ENCODE measurements around the gene TK2. TPM values are rescaled to one million over a fixed set of nuclear protein-coding genes. Genes with fewer than 3 reads are reported as not detected.

TK2 gene
- polyA plus RNA-seq, 3 donors = 29.8 to 38.9 (median 32.4) TPM

DNA sequence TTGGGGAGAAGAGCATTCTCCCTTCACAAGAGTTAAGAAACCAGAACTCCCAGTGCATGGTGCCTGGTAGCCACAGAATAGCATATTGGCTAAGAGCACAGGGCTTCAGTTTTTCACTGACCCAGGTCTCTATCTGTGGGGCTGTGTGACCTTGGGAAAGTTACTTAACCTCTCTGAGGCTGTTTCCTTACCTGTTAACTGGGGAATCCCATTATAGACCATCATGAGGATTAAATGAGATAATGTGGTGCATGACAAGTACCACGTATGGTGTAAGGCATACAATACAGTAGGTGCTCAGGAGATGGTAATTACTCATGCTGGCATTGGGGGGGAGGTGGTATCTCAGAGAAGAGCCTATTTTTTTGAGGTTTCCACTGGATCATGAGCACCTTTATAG is 89.2 kb downstream of the TK2 start:
- Histone ChIP-seq H3K79me2 (ENCODE audit: insufficient read depth, low read length) (no peaks in the 10 kb centered on the region), H3K9me3 (replicated peaks in 1 of 2; ENCODE audit: control insufficient read depth in 1 of 2, insufficient read depth in 1 of 2, low read length in 2 of 2) (no peaks in the 10 kb centered on the region), H3K4me2 (replicated peaks; ENCODE audit: extremely low read depth, low read length, poor library complexity, severe bottlenecking) (no peak overlapping the region), H2AFZ (ENCODE audit: insufficient read depth, low read depth, low read length, poor library complexity, severe bottlenecking) (no peak overlapping the region), H3K9ac (ENCODE audit: insufficient read depth, low read length, poor library complexity, severe bottlenecking) (no peak overlapping the region), H3K36me3 (replicated peaks in 1 of 2; ENCODE audit: control insufficient read depth in 1 of 2, insufficient read depth in 2 of 2, low read length in 2 of 2) (no peaks in the 10 kb centered on the region), H3K27ac (ENCODE audit: low read depth in 1 of 2, low read length in 2 of 2) (no peak overlapping the region), H3K4me3 (replicated peaks in 1 of 3; ENCODE audit: low read depth in 2 of 3, low read length in 3 of 3) (no peak overlapping the region), H4K20me1 (ENCODE audit: insufficient read depth, low read length) (no peaks in the 10 kb centered on the region), H3K27me3 (ENCODE audit: control insufficient read depth in 2 of 2, insufficient read depth in 2 of 2, low read length in 2 of 2) (peaks cover 0 to 3% of the 10 kb centered on the region in 2 donors), H3K4me1 (ENCODE audit: control insufficient read depth in 1 of 2, insufficient read depth in 2 of 2, low read length in 2 of 2) (no peaks in the 10 kb centered on the region)
- Mint-ChIP-seq H3K27me3 (ENCODE audit: low read depth in 3 of 3) (peaks cover 21 to 42% (median 26%) of the 10 kb centered on the region in 3 donors), H3K27ac (peak overlapping the region in 1 of 7 donors; percentile 3), H3K4me3 (no peak overlapping the region), H3K36me3 (no peaks in the 10 kb centered on the region), H3K4me1 (peaks cover 2% of the 10 kb centered on the region), H3K9me3 (no peaks in the 10 kb centered on the region)
- TF ChIP-seq, protein P1, sequence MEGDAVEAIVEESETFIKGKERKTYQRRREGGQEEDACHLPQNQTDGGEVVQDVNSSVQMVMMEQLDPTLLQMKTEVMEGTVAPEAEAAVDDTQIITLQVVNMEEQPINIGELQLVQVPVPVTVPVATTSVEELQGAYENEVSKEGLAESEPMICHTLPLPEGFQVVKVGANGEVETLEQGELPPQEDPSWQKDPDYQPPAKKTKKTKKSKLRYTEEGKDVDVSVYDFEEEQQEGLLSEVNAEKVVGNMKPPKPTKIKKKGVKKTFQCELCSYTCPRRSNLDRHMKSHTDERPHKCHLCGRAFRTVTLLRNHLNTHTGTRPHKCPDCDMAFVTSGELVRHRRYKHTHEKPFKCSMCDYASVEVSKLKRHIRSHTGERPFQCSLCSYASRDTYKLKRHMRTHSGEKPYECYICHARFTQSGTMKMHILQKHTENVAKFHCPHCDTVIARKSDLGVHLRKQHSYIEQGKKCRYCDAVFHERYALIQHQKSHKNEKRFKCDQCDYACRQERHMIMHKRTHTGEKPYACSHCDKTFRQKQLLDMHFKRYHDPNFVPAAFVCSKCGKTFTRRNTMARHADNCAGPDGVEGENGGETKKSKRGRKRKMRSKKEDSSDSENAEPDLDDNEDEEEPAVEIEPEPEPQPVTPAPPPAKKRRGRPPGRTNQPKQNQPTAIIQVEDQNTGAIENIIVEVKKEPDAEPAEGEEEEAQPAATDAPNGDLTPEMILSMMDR (IDR thresholded peaks at IDR 0.05) = no peak
- intact Hi-C loops (cut with micrococcal nuclease) = no loop called here
- WGBS (ENCODE audit: insufficient coverage) = 100% methylated on average over 1 of the region's 1 CpG
- no peak for DNase-seq

GRCh38 chr16:66459878-66460277 is 90.0 kb downstream of the TK2 start:
- Histone ChIP-seq H3K4me1 (ENCODE audit: control insufficient read depth in 1 of 2, insufficient read depth in 2 of 2, low read length in 2 of 2) (no peaks in the 10 kb centered on the region), H4K20me1 (ENCODE audit: insufficient read depth, low read length) (no peaks in the 10 kb centered on the region), H2AFZ (ENCODE audit: insufficient read depth, low read depth, low read length, poor library complexity, severe bottlenecking) (no peak overlapping the region), H3K27ac (ENCODE audit: low read depth in 1 of 2, low read length in 2 of 2) (no peak overlapping the region), H3K9ac (ENCODE audit: insufficient read depth, low read length, poor library complexity, severe bottlenecking) (no peak overlapping the region), H3K9me3 (replicated peaks in 1 of 2; ENCODE audit: control insufficient read depth in 1 of 2, insufficient read depth in 1 of 2, low read length in 2 of 2) (no peaks in the 10 kb centered on the region), H3K27me3 (ENCODE audit: control insufficient read depth in 2 of 2, insufficient read depth in 2 of 2, low read length in 2 of 2) (peaks cover 0 to 3% of the 10 kb centered on the region in 2 donors), H3K36me3 (replicated peaks in 1 of 2; ENCODE audit: control insufficient read depth in 1 of 2, insufficient read depth in 2 of 2, low read length in 2 of 2) (no peaks in the 10 kb centered on the region), H3K79me2 (ENCODE audit: insufficient read depth, low read length) (no peaks in the 10 kb centered on the region), H3K4me3 (replicated peaks in 1 of 3; ENCODE audit: low read depth in 2 of 3, low read length in 3 of 3) (no peak overlapping the region), H3K4me2 (replicated peaks; ENCODE audit: extremely low read depth, low read length, poor library complexity, severe bottlenecking) (no peak overlapping the region)
- no peaks in the 10 kb centered on the region for H3K9me3 Mint-ChIP-seq
- 85% methylated on average over 2 of the region's 5 CpGs for WGBS (ENCODE audit: insufficient coverage)
- intact Hi-C loops (cut with micrococcal nuclease) = no loop called here
- no peak overlapping the region for H3K27ac Mint-ChIP-seq
- no peak for DNase-seq
- H3K36me3 Mint-ChIP-seq = no peaks in the 10 kb centered on the region
- TF ChIP-seq, protein P1 (IDR thresholded peaks at IDR 0.05) = no peak
- H3K4me1 Mint-ChIP-seq = peaks cover 2% of the 10 kb centered on the region
- H3K27me3 Mint-ChIP-seq (ENCODE audit: low read depth in 3 of 3) = peaks cover 21 to 40% (median 26%) of the 10 kb centered on the region in 3 donors
- H3K4me3 Mint-ChIP-seq = no peak overlapping the region

Data from CD14-positive monocyte (primary cell).